Breast epithelium (tissue), 4 donors: ENCODE results near the gene MON1A. TPM values are rescaled to one million over a fixed set of nuclear protein-coding genes. Genes with fewer than 3 reads are reported as not detected.

ENCODE experiments used
- DNase-seq, 2 donors: peaks; one replicate each; pipeline ENCODE4 v3.0.0-alpha.2; 2019; ENCODE audit warnings: low spot score in 2 of 2
- H3K27ac ChIP-seq, 2 donors: fragments of 200-600 bp; sonication (generic) in 1 of 2; one replicate each; pipeline ENCODE4 v1.5.1; 2016 to 2019; ENCODE audit warnings: mild to moderate bottlenecking in 1 of 2
- H3K27me3 ChIP-seq, 2 donors: fragments of 200-600 bp; sonication (generic) in 1 of 2; one replicate each; pipeline versions ENCODE4 v1.5.1 to v1.6.0; 2017 to 2019; ENCODE audit warnings: control low read depth in 1 of 2, mild to moderate bottlenecking in 1 of 2
- H3K36me3 ChIP-seq: fragments of 200-600 bp; one replicate; pipeline ENCODE4 v1.5.1; 2019
- H3K4me1 ChIP-seq, 2 donors: fragments of 200-600 bp; sonication (generic); one replicate each; pipeline ENCODE4 v1.5.1; 2016 to 2019; ENCODE audit warnings: control low read depth in 1 of 2
- H3K4me3 ChIP-seq, 3 donors: fragments of 200-600 bp; sonication (generic); 1 replicate in 2 of 3; 2 replicates in 1 of 3; pipeline ENCODE4 v1.5.1; 2016 to 2019; ENCODE audit warnings: mild to moderate bottlenecking in 3 of 3, moderate library complexity in 2 of 3
- H3K9me3 ChIP-seq, 2 donors: fragments of 200-600 bp; sonication (generic) in 1 of 2; one replicate each; pipeline ENCODE4 v1.5.1; 2016 to 2019; ENCODE audit warnings: control low read depth in 1 of 2
- POLR2A ChIP-seq: fragments of 450-650 bp; IDR thresholded peaks from one replicate; pipeline ENCODE4 v1.6.1; 2016; ENCODE audit warnings: antibody characterized with exemption, mild to moderate bottlenecking, moderate library complexity
- POLR2AphosphoS5 ChIP-seq, 3 donors: sonication (generic); formaldehyde crosslinking; IDR thresholded peaks; one replicate each; pipeline ENCODE4 v1.6.1; 2017; ENCODE audit warnings: antibody characterized with exemption in 3 of 3
- intact Hi-C: fragments of 100-400 bp; cut with DNase I; formaldehyde crosslinking; loops from one replicate; pipeline ENCODE4 v1.15.1; 2023; ENCODE audit warnings: low total_unique reads
- total RNA-seq, 3 donors: library from RNA; depleted of rRNA; stranded (reverse); fragments of >200 nt; gene quantifications; one replicate each; pipeline ENCODE4 v1.1.0, GENCODE V29; 2016
- TF ChIP-seq, protein P1 (sequence below), 3 donors: fragments of 450-650 bp; IDR thresholded peaks; one replicate each; pipeline ENCODE4 v1.5.1; 2016 to 2017; ENCODE audit warnings: antibody characterized with exemption in 3 of 3, mild to moderate bottlenecking in 3 of 3, moderate library complexity in 3 of 3

MON1A gene
- total RNA-seq, 3 donors from 2014 or later, result 9.1 to 12.5 (median 11.3) TPM

DNA sequence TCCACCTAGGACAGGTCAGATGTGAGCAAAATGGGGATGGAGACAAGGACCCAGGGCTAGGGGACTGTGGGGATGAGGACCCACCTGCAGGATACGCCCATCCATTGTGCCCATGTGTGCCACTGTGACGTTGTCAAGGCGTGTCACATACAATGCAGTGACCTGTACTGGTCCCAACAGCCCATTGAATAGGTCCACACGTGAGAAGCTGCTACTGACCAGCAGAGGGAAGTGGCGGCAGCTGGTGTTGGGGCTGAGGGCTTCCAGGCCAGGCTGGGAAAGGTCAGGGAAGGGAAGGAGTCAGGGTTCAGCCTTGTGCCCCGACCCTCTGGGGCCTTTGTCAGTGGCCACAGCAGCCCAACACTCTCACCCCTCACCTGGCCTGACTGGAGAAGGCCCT, 30.6 kb downstream of the MON1A start:
- H3K27ac ChIP-seq, result no peak overlapping the region
- no peaks in the 10 kb centered on the region for H3K9me3 ChIP-seq
- DNase-seq, result no peak
- intact Hi-C loops, result no loop called here
- H3K4me1 ChIP-seq, result peaks cover 0 to 8% of the 10 kb centered on the region in 2 donors
- no peaks in the 10 kb centered on the region for H3K36me3 ChIP-seq
- TF ChIP-seq, protein P1, sequence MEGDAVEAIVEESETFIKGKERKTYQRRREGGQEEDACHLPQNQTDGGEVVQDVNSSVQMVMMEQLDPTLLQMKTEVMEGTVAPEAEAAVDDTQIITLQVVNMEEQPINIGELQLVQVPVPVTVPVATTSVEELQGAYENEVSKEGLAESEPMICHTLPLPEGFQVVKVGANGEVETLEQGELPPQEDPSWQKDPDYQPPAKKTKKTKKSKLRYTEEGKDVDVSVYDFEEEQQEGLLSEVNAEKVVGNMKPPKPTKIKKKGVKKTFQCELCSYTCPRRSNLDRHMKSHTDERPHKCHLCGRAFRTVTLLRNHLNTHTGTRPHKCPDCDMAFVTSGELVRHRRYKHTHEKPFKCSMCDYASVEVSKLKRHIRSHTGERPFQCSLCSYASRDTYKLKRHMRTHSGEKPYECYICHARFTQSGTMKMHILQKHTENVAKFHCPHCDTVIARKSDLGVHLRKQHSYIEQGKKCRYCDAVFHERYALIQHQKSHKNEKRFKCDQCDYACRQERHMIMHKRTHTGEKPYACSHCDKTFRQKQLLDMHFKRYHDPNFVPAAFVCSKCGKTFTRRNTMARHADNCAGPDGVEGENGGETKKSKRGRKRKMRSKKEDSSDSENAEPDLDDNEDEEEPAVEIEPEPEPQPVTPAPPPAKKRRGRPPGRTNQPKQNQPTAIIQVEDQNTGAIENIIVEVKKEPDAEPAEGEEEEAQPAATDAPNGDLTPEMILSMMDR (IDR thresholded peaks at IDR 0.05), result no peak
- no peak for TF ChIP-seq POLR2A
- H3K4me3 ChIP-seq, result no peak overlapping the region
- H3K27me3 ChIP-seq, result no peaks in the 10 kb centered on the region

DNA sequence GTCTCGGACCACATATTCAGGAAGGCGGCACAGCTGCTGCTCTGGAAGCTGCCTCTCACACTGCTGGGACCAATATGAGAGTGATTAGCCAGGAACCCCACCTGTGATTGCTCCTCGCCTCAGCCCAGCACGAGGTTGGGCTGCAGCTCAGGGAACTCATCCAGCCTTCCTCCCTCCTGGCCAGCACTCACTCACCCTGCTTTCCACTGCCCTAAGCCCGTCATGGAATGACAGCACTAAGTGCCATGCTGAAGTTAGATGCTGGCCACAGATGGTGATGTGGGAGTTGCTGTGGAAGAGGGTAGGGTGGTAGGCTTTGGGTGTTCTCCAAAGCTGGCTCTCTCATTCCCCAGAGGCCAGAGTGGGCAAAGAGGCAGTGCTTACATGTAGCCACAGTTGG, 33.3 kb downstream of the MON1A start:
- no peak for TF ChIP-seq POLR2A
- TF ChIP-seq, protein P1 (IDR thresholded peaks at IDR 0.05), result no peak
- TF ChIP-seq POLR2AphosphoS5 (IDR thresholded peaks at IDR 0.05), result no peak
- intact Hi-C loops, result no loop called here
- no peak overlapping the region for H3K4me3 ChIP-seq

DNA sequence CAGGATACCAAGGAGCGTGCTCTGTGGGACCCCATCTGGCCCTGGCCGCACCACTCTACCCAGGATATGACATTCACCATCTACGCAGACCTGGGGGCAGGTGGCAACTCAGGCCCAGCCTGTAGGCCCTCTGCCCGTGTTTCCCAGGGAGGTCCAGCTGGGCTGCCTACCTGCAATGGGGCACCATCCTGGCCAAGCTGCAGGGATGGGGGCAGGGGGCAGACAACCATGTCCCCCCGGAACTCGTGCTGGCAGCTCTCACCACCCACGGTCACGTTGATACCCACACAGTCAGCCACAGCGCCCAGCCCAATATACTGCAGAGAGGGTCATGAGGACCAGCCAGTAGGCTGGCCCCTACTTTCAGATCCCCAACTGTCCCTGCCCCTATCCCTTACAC, 33.8 kb downstream of the MON1A start:
- Histone ChIP-seq H3K27me3 (no peaks in the 10 kb centered on the region), H3K4me3 (no peak overlapping the region), H3K36me3 (no peaks in the 10 kb centered on the region), H3K4me1 (peaks cover 0 to under 1% of the 10 kb centered on the region in 2 donors), H3K9me3 (no peaks in the 10 kb centered on the region), H3K27ac (no peak overlapping the region)
- no peak for DNase-seq
- TF ChIP-seq POLR2A (no peak), POLR2AphosphoS5 (IDR thresholded peaks at IDR 0.05) (no peak)
- TF ChIP-seq, protein P1 (IDR thresholded peaks at IDR 0.05), result no peak
- intact Hi-C loops, result no loop called here

More for the DNA sequence above, 33.3 kb downstream of the MON1A start:
- no peaks in the 10 kb centered on the region for H3K9me3 ChIP-seq
- no peak for DNase-seq
- H3K4me1 ChIP-seq, result peaks cover 0 to 6% of the 10 kb centered on the region in 2 donors
- H3K36me3 ChIP-seq, result no peaks in the 10 kb centered on the region
- no peaks in the 10 kb centered on the region for H3K27me3 ChIP-seq
- H3K27ac ChIP-seq, result no peak overlapping the region

DNA sequence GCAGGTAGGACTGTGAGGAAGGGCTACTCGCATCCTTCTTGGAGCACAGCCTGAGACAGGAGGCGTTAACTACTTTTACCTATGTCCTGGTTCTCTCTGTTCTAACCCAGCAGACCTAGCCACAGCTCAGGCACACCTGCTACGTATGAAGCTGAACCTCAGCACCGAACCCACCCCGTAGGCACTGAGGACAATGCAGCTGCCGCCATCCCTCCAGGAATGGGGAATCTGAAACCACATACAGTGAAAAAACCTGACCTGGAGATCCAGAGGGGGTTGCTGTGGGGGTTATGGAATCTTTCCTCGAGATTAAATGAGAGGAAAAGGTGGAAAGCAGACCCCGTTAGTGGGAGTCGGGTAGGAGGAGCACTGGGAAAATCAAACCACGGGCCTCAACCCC, 40.3 kb downstream of the MON1A start:
- H3K4me3 ChIP-seq, result no peak overlapping the region
- no peaks in the 10 kb centered on the region for H3K9me3 ChIP-seq
- DNase-seq, result no peak
- H3K27ac ChIP-seq, result no peak overlapping the region
- H3K27me3 ChIP-seq, result no peaks in the 10 kb centered on the region
- H3K36me3 ChIP-seq, result no peaks in the 10 kb centered on the region
- intact Hi-C loops, result no loop called here
- H3K4me1 ChIP-seq, result no peaks in the 10 kb centered on the region
- TF ChIP-seq POLR2AphosphoS5 (IDR thresholded peaks at IDR 0.05) (no peak), POLR2A (no peak)
- TF ChIP-seq, protein P1 (IDR thresholded peaks at IDR 0.05), result no peak

DNA sequence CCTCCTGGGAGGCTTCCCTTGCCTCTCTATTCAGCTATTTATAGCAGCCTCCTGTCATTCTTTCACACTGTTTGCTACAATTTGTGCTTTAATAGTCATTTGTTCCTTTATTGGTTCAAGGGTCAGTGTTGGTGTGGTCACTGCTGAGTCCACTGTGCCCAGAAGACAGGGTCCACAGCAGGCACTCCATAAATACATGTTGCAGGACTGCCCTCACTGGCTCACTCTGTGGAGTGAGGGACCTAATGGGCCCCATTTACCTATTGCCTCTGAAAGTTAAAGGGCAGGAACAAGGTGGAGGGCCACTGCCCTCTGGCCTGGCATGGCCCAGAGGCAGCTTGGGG, 42.7 kb downstream of the MON1A start:
- DNase-seq, result no peak
- TF ChIP-seq POLR2A (no peak), POLR2AphosphoS5 (IDR thresholded peaks at IDR 0.05) (no peak)
- TF ChIP-seq, protein P1 (IDR thresholded peaks at IDR 0.05), result no peak
- Histone ChIP-seq H3K9me3 (no peaks in the 10 kb centered on the region), H3K27ac (no peak overlapping the region), H3K27me3 (no peaks in the 10 kb centered on the region), H3K4me1 (no peaks in the 10 kb centered on the region), H3K4me3 (no peak overlapping the region), H3K36me3 (no peaks in the 10 kb centered on the region)
- intact Hi-C loops, result no loop called here
